HepG2 (cell line): Measurements from ENCODE around the gene GATAD2B. TPM values are rescaled to one million over a fixed set of nuclear protein-coding genes. Genes with fewer than 3 reads are reported as not detected.

Source experiments
- ATAC-seq: fragments of 200-7000 bp; cut with Tn5 transposase; 3 replicates; pipeline ENCODE4 v1.9.1; 2020; ENCODE audit warnings: mild to moderate bottlenecking, moderate library complexity
- BruUV-seq: library from RNA; stranded (reverse); fragments of 400-500 nt; replicated peaks from 2 replicates; lab custom pipeline; 2021; lab: Mats Ljungman, UMichigan
- CTCF ChIA-PET: fragments of 300-600 bp; formaldehyde crosslinking; extraction: SDS; loops from one replicate; lab custom pipeline; 2021; ENCODE audit warnings: low total read pairs, inconsistent platforms, low intra/inter-chr PET ratio; lab: Yijun Ruan, JAX
- POLR2A ChIA-PET: fragments of 350-600 bp; sonication (Branson Sonifier 250); formaldehyde crosslinking; loops from one replicate; lab custom pipeline; 2020; ENCODE audit warnings: antibody characterized with exemption, inconsistent platforms; lab: Yijun Ruan, JAX
- DNase-seq: peaks from one replicate; pipeline ENCODE4 v3.0.0-alpha.2; 2015; ENCODE audit warnings: low spot score
- FAIRE-seq: peaks from 3 replicates; lab custom pipeline; 2011; peaks lifted over from hg19 to GRCh38; lab: Jason Lieb, UNC
- H2AFZ ChIP-seq: one replicate; pipeline ENCODE4 v1.6.1; 2011; ENCODE audit warnings: low read length, inconsistent platforms
- H3K27ac ChIP-seq: fragments of 300-600 bp; 3 replicates; pipeline ENCODE4 v1.8.0; 2011; ENCODE audit warnings: mixed run types, mild to moderate bottlenecking, mixed read lengths, low read length, inconsistent platforms; ENCODE audit not compliant: insufficient read depth; ENCODE audit errors: extremely low read length
- H3K27me3 ChIP-seq, 2 experiments: fragments of 200-600 bp in 1 of 2; 2 replicates in 1 of 2; 3 replicates in 1 of 2; pipeline versions ENCODE4 v1.6.0 to v1.8.0; 2011; ENCODE audit warnings: low read length in 2 of 2, mild to moderate bottlenecking in 2 of 2, moderate library complexity in 2 of 2, inconsistent platforms in 1 of 2; ENCODE audit not compliant: insufficient read depth in 2 of 2, control insufficient read depth in 1 of 2
- H3K36me3 ChIP-seq, 2 experiments: fragments of 200-600 bp in 1 of 2; replicated peaks in 1 of 2; 2 replicates in 1 of 2; 3 replicates in 1 of 2; pipeline versions ENCODE4 v1.5.1 to v1.8.0; 2011; ENCODE audit warnings: low read length in 2 of 2, inconsistent platforms in 1 of 2; ENCODE audit not compliant: insufficient read depth in 2 of 2, control insufficient read depth in 1 of 2
- H3K4me1 ChIP-seq: 2 replicates; pipeline ENCODE4 v1.5.1; 2012; ENCODE audit warnings: low read length, inconsistent platforms; ENCODE audit not compliant: insufficient read depth
- H3K4me2 ChIP-seq: 2 replicates; pipeline ENCODE4 v1.6.0; 2011; ENCODE audit warnings: low read depth, low read length, inconsistent platforms
- H3K4me3 ChIP-seq, 3 experiments: fragments of 200-600 bp in 1 of 3; sonication (generic), shearing (Covaris generic) in 1 of 3; replicated peaks in 1 of 3; 2 replicates each; pipeline ENCODE4 v1.5.1; 2011 to 2016; ENCODE audit warnings: low read length in 3 of 3, inconsistent platforms in 2 of 3, low read depth in 2 of 3, mild to moderate bottlenecking in 2 of 3, control low read depth in 1 of 3, mixed read lengths in 1 of 3; ENCODE audit not compliant: insufficient read depth in 1 of 3
- H3K79me2 ChIP-seq: one replicate; pipeline ENCODE4 v1.6.1; 2011; ENCODE audit warnings: low read length, inconsistent platforms; ENCODE audit not compliant: insufficient read depth
- H3K9ac ChIP-seq: 2 replicates; pipeline ENCODE4 v1.6.0; 2011; ENCODE audit warnings: mild to moderate bottlenecking, low read depth, low read length, inconsistent platforms; ENCODE audit not compliant: insufficient read depth
- H3K9me3 ChIP-seq: 2 replicates; pipeline ENCODE4 v1.5.1; 2012; ENCODE audit warnings: mild to moderate bottlenecking, low read length
- H4K20me1 ChIP-seq: 2 replicates; pipeline ENCODE4 v1.6.0; 2011; ENCODE audit warnings: inconsistent platforms, mild to moderate bottlenecking, low read length, moderate library complexity; ENCODE audit not compliant: insufficient read depth
- AGO2 ChIP-seq: fragments of 200-400 bp; formaldehyde crosslinking; optimal IDR thresholded peaks from 2 replicates; pipeline ENCODE3; 2017; ENCODE audit warnings: mild to moderate bottlenecking, low read depth, low read length, moderate library complexity
- BCL6 ChIP-seq: IDR thresholded peaks from 2 replicates; pipeline ENCODE4 v1.6.1; 2016; ENCODE audit warnings: missing genetic modification reagents, missing compliant biosample characterization
- RBFOX2 ChIP-seq: fragments of 200-400 bp; formaldehyde crosslinking; IDR thresholded peaks from 2 replicates; pipeline ENCODE4 v1.6.1; 2017; ENCODE audit warnings: low read depth, mild to moderate bottlenecking, low read length
- ZNF3 ChIP-seq: IDR thresholded peaks from 2 replicates; pipeline ENCODE4 v1.7.0; 2017; ENCODE audit warnings: inconsistent platforms
- ZSCAN21 ChIP-seq: sonication (generic); formaldehyde crosslinking; IDR thresholded peaks from 2 replicates; pipeline ENCODE4 v1.8.0; 2022; ENCODE audit warnings: mild to moderate bottlenecking, missing genetic modification reagents, moderate library complexity, borderline replicate concordance
- WGBS: methylation state at CpG from one replicate; pipeline ENCODE4 v1.1.6; 2017; ENCODE audit warnings: low lambda C conversion rate; 5-methylcytosine and 5-hydroxymethylcytosine counted together
- in situ Hi-C: cut with HindIII; loops from 2 replicates; pipeline ENCODE4 v1.10.0; 2017; ENCODE audit warnings: low pct_unique_long_range_greater_than_20kb; ENCODE audit not compliant: extremely low pct_ligation_motif_present
- intact Hi-C: fragments of 100-400 bp; cut with micrococcal nuclease; formaldehyde crosslinking; loops from one replicate; pipeline ENCODE4 v1.10.0; 2022; ENCODE audit not compliant: unreplicated experiment
- polyA plus RNA-seq, 8 experiments: library from polyadenylated mRNA; depleted of rRNA in 3 of 8; stranded (reverse) in 7 of 8; unstranded in 1 of 8; fragments of >200 nt; fragmentation: Illumina TruSeq in 4 of 8; extraction: Trizol in 4 of 8; gene quantifications; 2 replicates each; pipeline versions ENCODE4 v1.2.1 to v1.2.3, GENCODE V29; 2011 to 2016; ENCODE audit warnings: low read depth in 4 of 8, missing spikeins in 1 of 8, mixed read lengths in 1 of 8; ENCODE audit not compliant: insufficient read depth in 1 of 8
- total RNA-seq, 5 experiments: library from RNA; depleted of rRNA; stranded (reverse); fragments of >200 nt; fragmentation: Illumina TruSeq; extraction: Trizol; gene quantifications; 2 replicates each; pipeline ENCODE4 v1.2.3, GENCODE V29; 2016; ENCODE audit warnings: low read depth in 1 of 5
- TF ChIP-seq, protein P1 (sequence below): sonication (generic); formaldehyde crosslinking; IDR thresholded peaks from 2 replicates; pipeline ENCODE4 v1.4.0; 2020; ENCODE audit warnings: missing genetic modification reagents

The GATAD2B gene
- total and polyA plus RNA-seq, 2 of the 13 experiments (the other 11 are each of a cell fraction or from before 2014, with no cell fraction given), result 3.2 to 5.2 TPM

DNA sequence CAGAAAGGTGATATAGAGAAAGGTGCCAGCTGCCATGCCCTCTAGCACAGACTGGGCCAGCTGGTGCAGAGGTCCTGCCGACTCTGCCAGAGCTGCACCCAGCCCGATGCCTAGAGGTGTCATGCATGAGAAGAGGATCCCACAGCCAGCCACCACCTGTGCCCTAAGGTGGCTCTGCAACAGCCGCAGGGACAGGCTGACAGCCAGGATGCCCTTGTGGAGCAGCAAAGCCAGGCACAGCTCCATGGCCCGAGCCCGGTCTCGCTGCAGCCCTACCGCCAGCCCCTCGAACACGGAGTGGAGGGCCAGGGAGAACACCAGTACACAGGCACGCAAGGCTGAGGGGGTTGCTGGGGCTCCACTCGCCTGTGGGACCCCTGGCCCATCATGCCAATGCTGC, 37.4 kb upstream of the GATAD2B start:
- Histone ChIP-seq H3K4me1 (peaks cover 54% of the 10 kb centered on the region), H3K4me3 (no peak overlapping the region), H2AFZ (no peak overlapping the region), H3K9me3 (no peaks in the 10 kb centered on the region), H3K27ac (no peak overlapping the region), H3K9ac (no peak overlapping the region), H3K79me2 (peaks cover 53% of the 10 kb centered on the region), H3K36me3 (peaks cover 0 to 13% of the 10 kb centered on the region in 2 experiments; a peak in 1 of 5 replicates), H4K20me1 (peaks cover 7% of the 10 kb centered on the region; the same call in 1 of the 2 replicates), H3K27me3 (peaks cover 0 to 7% of the 10 kb centered on the region in 2 experiments; a peak in 1 of 5 replicates), H3K4me2 (no peak overlapping the region)
- no TSS peak for BruUV-seq
- WGBS, result 98% methylated on average over 8 of the region's 11 CpGs
- TF ChIP-seq BCL6, result no peak
- TF ChIP-seq AGO2, result peak; percentile 48
- POLR2A ChIA-PET, result interaction anchor here (1.1 to 10.0 kb wide), 3 partner anchors 17 to 30 kb away, joined by 3 to 209 read pairs (median 4); partner anchors contain the start of gene JTB
- ATAC-seq (no peak), FAIRE-seq (no peak), DNase-seq (no peak)
- in situ Hi-C loops (no loop called here), intact Hi-C loops (no loop called here)
- CTCF ChIA-PET, result no interaction called here

DNA sequence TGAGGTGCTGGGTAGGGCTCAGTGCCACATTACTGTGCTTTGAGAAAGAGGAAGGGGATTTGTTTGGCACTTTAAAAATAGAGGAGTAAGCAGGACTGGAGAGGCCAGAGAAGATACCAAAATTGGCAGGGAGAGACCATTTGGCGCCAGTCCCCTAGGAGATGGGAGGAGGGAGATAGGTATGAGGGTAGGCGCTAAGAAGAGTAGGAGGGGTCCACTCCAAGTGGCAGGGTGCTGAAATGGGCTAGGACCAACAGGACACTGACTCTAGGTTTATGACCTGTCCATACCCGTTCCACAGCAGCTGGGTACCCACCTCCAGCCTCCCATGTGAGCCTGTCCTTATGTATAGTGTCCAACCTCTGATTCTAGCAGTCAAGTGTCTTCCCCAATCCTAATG, 36.7 kb upstream of the GATAD2B start:
- POLR2A ChIA-PET, result interaction anchor here (1.4 to 7.0 kb wide), 4 partner anchors 8 to 36 kb away, joined by 4 to 89 read pairs (median 12); partner anchors contain the start of genes CREB3L4, DENND4B and GATAD2B
- no TSS peak for BruUV-seq

More for the DNA sequence above, 36.7 kb upstream of the GATAD2B start:
- FAIRE-seq, result no peak
- in situ Hi-C loops, result no loop called here
- Histone ChIP-seq H3K4me2 (peak overlapping the region; percentile 80), H3K4me1 (peaks cover 58% of the 10 kb centered on the region), H3K79me2 (peaks cover 60% of the 10 kb centered on the region), H4K20me1 (peaks cover 7% of the 10 kb centered on the region; the same call in 1 of the 2 replicates), H3K4me3 (no peak overlapping the region), H3K27ac (no peak overlapping the region), H3K9me3 (no peaks in the 10 kb centered on the region)
- CTCF ChIA-PET, result no interaction called here
- no peak for DNase-seq
- WGBS, result 87% methylated on average over 2 of the region's 3 CpGs
- TF ChIP-seq, protein P1, sequence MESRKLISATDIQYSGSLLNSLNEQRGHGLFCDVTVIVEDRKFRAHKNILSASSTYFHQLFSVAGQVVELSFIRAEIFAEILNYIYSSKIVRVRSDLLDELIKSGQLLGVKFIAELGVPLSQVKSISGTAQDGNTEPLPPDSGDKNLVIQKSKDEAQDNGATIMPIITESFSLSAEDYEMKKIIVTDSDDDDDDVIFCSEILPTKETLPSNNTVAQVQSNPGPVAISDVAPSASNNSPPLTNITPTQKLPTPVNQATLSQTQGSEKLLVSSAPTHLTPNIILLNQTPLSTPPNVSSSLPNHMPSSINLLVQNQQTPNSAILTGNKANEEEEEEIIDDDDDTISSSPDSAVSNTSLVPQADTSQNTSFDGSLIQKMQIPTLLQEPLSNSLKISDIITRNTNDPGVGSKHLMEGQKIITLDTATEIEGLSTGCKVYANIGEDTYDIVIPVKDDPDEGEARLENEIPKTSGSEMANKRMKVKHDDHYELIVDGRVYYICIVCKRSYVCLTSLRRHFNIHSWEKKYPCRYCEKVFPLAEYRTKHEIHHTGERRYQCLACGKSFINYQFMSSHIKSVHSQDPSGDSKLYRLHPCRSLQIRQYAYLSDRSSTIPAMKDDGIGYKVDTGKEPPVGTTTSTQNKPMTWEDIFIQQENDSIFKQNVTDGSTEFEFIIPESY (CRISPR knock-in tag), result peak; percentile 39; the same call in 1 of the 2 replicates
- TF ChIP-seq ZSCAN21 (CRISPR knock-in tag) (no peak), ZNF3 (no peak), RBFOX2 (0 out of 2 replicates have a peak, but pooled peaks have one; percentile 34)
- TF ChIP-seq, all 625 proteins: peak for 2
- intact Hi-C loops, result loop anchor here (5.0 kb wide), 1 partner anchor 37 kb away; the partner anchor contains the start of gene GATAD2B
- peaks cover 0 to 7% of the 10 kb centered on the region in 2 experiments; a peak in 1 of 5 replicates for H3K27me3 ChIP-seq
- peaks cover 0 to 16% of the 10 kb centered on the region in 2 experiments; a peak in 2 of 5 replicates for H3K36me3 ChIP-seq
- H3K9ac ChIP-seq, result no peak overlapping the region
- H2AFZ ChIP-seq, result no peak overlapping the region
- ATAC-seq, result no peak
